Measurements from ENCODE around the gene RNF167. TPM values are rescaled to one million over a fixed set of nuclear protein-coding genes. Genes with fewer than 3 reads are reported as not detected.

The RNF167 gene
- total RNA-seq, 1 experiment from 2014 or later, result 105 TPM

DNA sequence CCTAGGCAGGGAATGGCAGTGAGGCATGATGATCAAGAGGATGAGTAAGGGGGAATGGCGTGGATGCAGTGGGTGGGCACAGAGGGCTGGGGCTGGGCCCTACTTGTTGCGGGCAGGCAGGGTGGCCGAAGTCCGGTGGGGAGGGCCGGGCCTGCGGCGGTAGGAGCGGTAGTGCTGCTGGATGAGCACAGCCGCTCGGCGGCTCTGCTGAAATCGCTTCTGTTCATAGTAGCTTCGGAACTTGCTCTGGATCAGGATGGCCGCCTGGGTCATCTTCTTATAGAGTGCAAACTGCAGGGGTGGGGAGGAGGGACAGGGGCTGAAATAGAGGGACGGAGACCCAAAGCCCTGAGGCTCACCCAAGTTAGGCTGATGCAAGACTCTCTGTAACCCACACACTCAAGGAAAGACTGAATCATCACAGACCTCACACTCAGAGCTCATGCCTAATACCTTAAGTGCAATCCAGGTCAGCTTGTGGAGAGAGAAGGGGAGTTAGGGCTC is 29.0 kb downstream of the RNF167 start:
- TF ChIP-seq SIN3A (IDR thresholded peaks at IDR 0.05; ENCODE audit: low read depth) (no peak), EGR1 (IDR thresholded peaks at IDR 0.05; ENCODE audit: low read depth) (0 out of 2 replicates have a peak, but pooled peaks have one; percentile 45), SP1 (IDR thresholded peaks at IDR 0.05; ENCODE audit: low read depth) (peak; percentile 78), CEBPB (IDR thresholded peaks at IDR 0.05; ENCODE audit: low read depth) (peak; percentile 83; the same call in 1 of the 2 replicates), POLR2AphosphoS5 (IDR thresholded peaks at IDR 0.05; ENCODE audit: low read depth, low read length) (peak; percentile 70), JUND (IDR thresholded peaks at IDR 0.05) (peak; percentile 76), FOSL1 (IDR thresholded peaks at IDR 0.05; ENCODE audit: low read depth) (peak; percentile 78)
- TF ChIP-seq, protein P1, sequence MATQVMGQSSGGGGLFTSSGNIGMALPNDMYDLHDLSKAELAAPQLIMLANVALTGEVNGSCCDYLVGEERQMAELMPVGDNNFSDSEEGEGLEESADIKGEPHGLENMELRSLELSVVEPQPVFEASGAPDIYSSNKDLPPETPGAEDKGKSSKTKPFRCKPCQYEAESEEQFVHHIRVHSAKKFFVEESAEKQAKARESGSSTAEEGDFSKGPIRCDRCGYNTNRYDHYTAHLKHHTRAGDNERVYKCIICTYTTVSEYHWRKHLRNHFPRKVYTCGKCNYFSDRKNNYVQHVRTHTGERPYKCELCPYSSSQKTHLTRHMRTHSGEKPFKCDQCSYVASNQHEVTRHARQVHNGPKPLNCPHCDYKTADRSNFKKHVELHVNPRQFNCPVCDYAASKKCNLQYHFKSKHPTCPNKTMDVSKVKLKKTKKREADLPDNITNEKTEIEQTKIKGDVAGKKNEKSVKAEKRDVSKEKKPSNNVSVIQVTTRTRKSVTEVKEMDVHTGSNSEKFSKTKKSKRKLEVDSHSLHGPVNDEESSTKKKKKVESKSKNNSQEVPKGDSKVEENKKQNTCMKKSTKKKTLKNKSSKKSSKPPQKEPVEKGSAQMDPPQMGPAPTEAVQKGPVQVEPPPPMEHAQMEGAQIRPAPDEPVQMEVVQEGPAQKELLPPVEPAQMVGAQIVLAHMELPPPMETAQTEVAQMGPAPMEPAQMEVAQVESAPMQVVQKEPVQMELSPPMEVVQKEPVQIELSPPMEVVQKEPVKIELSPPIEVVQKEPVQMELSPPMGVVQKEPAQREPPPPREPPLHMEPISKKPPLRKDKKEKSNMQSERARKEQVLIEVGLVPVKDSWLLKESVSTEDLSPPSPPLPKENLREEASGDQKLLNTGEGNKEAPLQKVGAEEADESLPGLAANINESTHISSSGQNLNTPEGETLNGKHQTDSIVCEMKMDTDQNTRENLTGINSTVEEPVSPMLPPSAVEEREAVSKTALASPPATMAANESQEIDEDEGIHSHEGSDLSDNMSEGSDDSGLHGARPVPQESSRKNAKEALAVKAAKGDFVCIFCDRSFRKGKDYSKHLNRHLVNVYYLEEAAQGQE (IDR thresholded peaks at IDR 0.05; ENCODE audit: low read depth), result no peak
- H3K4me3 ChIP-seq (replicated peaks in 1 of 2; ENCODE audit: low read depth in 1 of 2, low read length in 2 of 2), result peak overlapping the region; percentile 1 to 70; a peak in 3 of 4 replicates
- no peaks in the 10 kb centered on the region for H4K20me1 ChIP-seq (ENCODE audit: insufficient read depth)
- H3K9ac ChIP-seq (ENCODE audit: low read length), result peak overlapping the region; percentile 80
- no peak for DNase-seq (ENCODE audit: low read depth, low spot score)
- no peaks in the 10 kb centered on the region for H3K9me2 ChIP-seq (ENCODE audit: insufficient read depth)
- no peak for ATAC-seq
- H3K4me1 ChIP-seq (ENCODE audit: control insufficient read depth in 1 of 2, insufficient read depth in 2 of 2, low read length in 2 of 2), result peaks cover 19 to 33% of the 10 kb centered on the region in 2 experiments
- H3K27me3 ChIP-seq (ENCODE audit: insufficient read depth, low read length), result no peaks in the 10 kb centered on the region
- ChIA-PET CTCF (no interaction called here), POLR2A (interaction anchor here (0.8 to 5.0 kb wide), 5 partner anchors 15 to 29 kb away, joined by 3 to 45 read pairs (median 7); partner anchors contain the start of genes CAMTA2, ENO3, PFN1 and RNF167), RAD21 (ENCODE audit: low non-redundant PET in 1 of 2, low total read pairs in 2 of 2, uncharacterized antibody in 2 of 2, unreplicated experiment in 2 of 2) (interaction anchor here in 1 of 2 experiments (0.5 kb wide), 1 partner anchor 14 kb away, joined by 6 read pairs; no protein-coding TSS in a partner anchor)
- H3K4me2 ChIP-seq (ENCODE audit: low read length), result peak overlapping the region; percentile 84
- H3K9me3 ChIP-seq (ENCODE audit: control insufficient read depth in 1 of 2, insufficient read depth in 1 of 2, low read depth in 1 of 2, low read length in 2 of 2), result no peaks in the 10 kb centered on the region
- peaks cover 13% of the 10 kb centered on the region; the same call in 1 of the 2 replicates for H3K79me2 ChIP-seq (ENCODE audit: insufficient read depth, low read length)
- no peak overlapping the region for H2AFZ ChIP-seq (ENCODE audit: low read depth, low read length, poor library complexity, severe bottlenecking)
- peaks cover 4 to 18% of the 10 kb centered on the region in 2 experiments; a peak in 3 of 4 replicates for H3K36me3 ChIP-seq (ENCODE audit: control insufficient read depth in 1 of 2, insufficient read depth in 2 of 2, low read length in 2 of 2)
- BruUV-seq (replicated peaks), result no TSS peak
- H3K27ac ChIP-seq (ENCODE audit: low read depth, low read length), result peak overlapping the region; percentile 90
- intact Hi-C loops (cut with micrococcal nuclease), result no loop called here
